Upper lobe of left lung (tissue), 4 donors: ENCODE data around the gene PDE9A.

ENCODE experiments used
- CTCF ChIP-seq, 6 experiments: fragments of 450-650 bp in 4 of 6; fragments of 200-600 bp in 2 of 6; sonication (generic) in 2 of 6; IDR thresholded peaks; one replicate each; pipeline ENCODE4 v1.5.1; 2016 to 2019; ENCODE audit warnings: antibody characterized with exemption in 6 of 6
- EP300 ChIP-seq, 4 donors: sonication (generic); formaldehyde crosslinking; IDR thresholded peaks; one replicate each; pipeline ENCODE4 v1.5.1; 2017; ENCODE audit warnings: antibody characterized with exemption in 4 of 4, control low read depth in 2 of 4
- POLR2A ChIP-seq, 4 donors: fragments of 450-650 bp; IDR thresholded peaks; one replicate each; pipeline ENCODE4 v1.5.1; 2016 to 2017; ENCODE audit warnings: antibody characterized with exemption in 4 of 4, mild to moderate bottlenecking in 2 of 4

DNA sequence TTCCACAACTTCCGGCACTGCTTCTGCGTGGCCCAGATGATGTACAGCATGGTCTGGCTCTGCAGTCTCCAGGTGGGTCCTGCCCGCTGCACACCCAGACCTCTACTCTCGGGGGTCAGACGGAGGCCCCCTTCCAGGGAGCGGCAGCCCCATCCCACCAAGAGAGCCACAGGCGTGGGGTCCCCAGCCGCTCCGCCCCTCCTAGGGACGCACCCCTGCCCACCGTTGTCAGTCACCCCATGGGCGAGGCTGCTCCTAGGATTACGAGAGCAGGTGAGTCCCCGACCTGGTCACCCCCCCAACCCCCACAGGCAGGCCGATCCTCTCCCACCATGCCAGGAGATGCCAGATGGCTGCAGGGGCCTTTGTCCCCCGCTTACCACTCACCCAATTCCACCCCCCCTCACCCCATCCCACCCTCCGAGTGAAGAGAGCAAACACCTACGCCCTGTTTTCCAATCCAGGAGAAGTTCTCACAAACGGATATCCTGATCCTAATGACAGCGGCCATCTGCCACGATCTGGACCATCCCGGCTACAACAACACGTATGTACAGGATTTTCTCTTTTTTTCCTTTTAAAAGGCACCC lies 107.0 kb downstream of the PDE9A start:
- TF ChIP-seq EP300 (IDR thresholded peaks at IDR 0.05) (no peak), CTCF (IDR thresholded peaks at IDR 0.05) (no peak), POLR2A (IDR thresholded peaks at IDR 0.05) (no peak)
